Common myeloid progenitor, CD34-positive (primary cell): ENCODE measurements around the gene PAK3.

Experiments used
- CTCF ChIA-PET: fragments of 350-600 bp; sonication (Branson Sonifier 250); formaldehyde crosslinking; loops from one replicate; lab custom pipeline; 2021; ENCODE audit warnings: antibody characterized with exemption; lab: Charles Lee
- POLR2A ChIA-PET: fragments of 350-600 bp; sonication (Branson Sonifier 250); formaldehyde crosslinking; loops from one replicate; lab custom pipeline; 2021; ENCODE audit warnings: antibody characterized with exemption; lab: Charles Lee
- DNase-seq, 3 donors: peaks; one replicate each; pipeline versions ENCODE4 v3.0.0 to v3.0.0-alpha.2; 2013
- H3K27ac ChIP-seq, 2 experiments: 1 replicate in 1 of 2; 2 replicates in 1 of 2; pipeline ENCODE4 v1.7.0; 2013; ENCODE audit warnings: inconsistent platforms in 2 of 2, low read length in 2 of 2, mild to moderate bottlenecking in 2 of 2, low read depth in 1 of 2, moderate library complexity in 1 of 2; ENCODE audit not compliant: severe bottlenecking in 2 of 2, insufficient read depth in 1 of 2, poor library complexity in 1 of 2
- H3K27me3 ChIP-seq, 5 experiments: replicated peaks in 2 of 5; 1 replicate in 3 of 5; 2 replicates in 2 of 5; pipeline versions ENCODE4 v1.6.1 to v1.7.0; 2013; ENCODE audit warnings: low read length in 4 of 5, mild to moderate bottlenecking in 2 of 5, moderate library complexity in 2 of 5, inconsistent platforms in 1 of 5; ENCODE audit not compliant: insufficient read depth in 5 of 5, control insufficient read depth in 4 of 5
- H3K36me3 ChIP-seq, 4 experiments: 1 replicate in 2 of 4; 2 replicates in 2 of 4; pipeline versions ENCODE4 v1.6.1 to v1.7.0; 2013; ENCODE audit warnings: low read length in 3 of 4, control low read depth in 1 of 4, mild to moderate bottlenecking in 1 of 4; ENCODE audit not compliant: control insufficient read depth in 4 of 4, insufficient read depth in 4 of 4
- H3K4me1 ChIP-seq, 4 experiments: 1 replicate in 3 of 4; 2 replicates in 1 of 4; pipeline versions ENCODE4 v1.6.1 to v1.7.1; 2013; ENCODE audit warnings: low read length in 3 of 4, mild to moderate bottlenecking in 3 of 4, control low read depth in 1 of 4, inconsistent platforms in 1 of 4, moderate library complexity in 1 of 4; ENCODE audit not compliant: control insufficient read depth in 4 of 4, insufficient read depth in 4 of 4; ENCODE audit errors: control extremely low read depth in 1 of 4
- H3K4me3 ChIP-seq, 7 experiments: 1 replicate in 4 of 7; 2 replicates in 3 of 7; pipeline versions ENCODE4 v1.5.1 to v1.7.0; 2013; ENCODE audit warnings: mild to moderate bottlenecking in 7 of 7, low read length in 6 of 7, moderate library complexity in 6 of 7, inconsistent platforms in 2 of 7, low read depth in 2 of 7, control low read depth in 1 of 7; ENCODE audit not compliant: insufficient read depth in 4 of 7, control insufficient read depth in 1 of 7; ENCODE audit errors: extremely low read depth in 1 of 7
- H3K9me3 ChIP-seq, 5 experiments: 1 replicate in 4 of 5; 2 replicates in 1 of 5; pipeline versions ENCODE4 v1.6.1 to v1.7.1; 2013; ENCODE audit warnings: low read length in 4 of 5, mild to moderate bottlenecking in 2 of 5, inconsistent platforms in 1 of 5, low read depth in 1 of 5, moderate library complexity in 1 of 5; ENCODE audit not compliant: control insufficient read depth in 4 of 5, insufficient read depth in 2 of 5; ENCODE audit errors: control extremely low read depth in 1 of 5
- WGBS: methylation state at CpG from one replicate; pipeline ENCODE4 v1.1.5; 2013; ENCODE audit not compliant: insufficient coverage; 5-methylcytosine and 5-hydroxymethylcytosine counted together

Gene PAK3

DNA sequence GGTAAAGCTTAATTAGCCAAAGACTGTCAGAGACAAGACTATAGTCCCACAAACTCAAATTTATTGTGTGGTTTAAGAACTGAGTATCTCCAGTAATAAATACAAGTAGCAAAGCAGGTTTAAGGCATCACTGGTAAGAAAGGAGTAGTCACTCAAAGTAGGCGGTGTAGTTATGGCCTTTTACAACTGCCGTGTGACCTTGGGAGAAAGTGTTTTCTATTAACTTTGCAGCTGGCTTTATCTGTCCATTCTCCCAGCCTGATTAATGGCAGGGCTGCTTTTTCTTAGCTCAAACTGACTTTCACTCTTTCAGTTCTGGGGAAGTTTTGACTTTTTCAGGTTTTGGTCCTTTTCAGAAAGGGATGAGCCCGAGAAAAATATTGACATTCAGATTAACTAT lies 7.4 kb upstream of the PAK3 start:
- Histone ChIP-seq H3K4me1 (peaks cover 0 to 4% (median 3%) of the 10 kb centered on the region in 4 experiments), H3K4me3 (no peak overlapping the region), H3K9me3 (no peaks in the 10 kb centered on the region), H3K27ac (no peak overlapping the region), H3K36me3 (no peaks in the 10 kb centered on the region), H3K27me3 (peaks cover 0 to 80% (median 40%) of the 10 kb centered on the region in 5 experiments)
- ChIA-PET POLR2A (no interaction called here), CTCF (no interaction called here)
- 91% methylated on average over 2 of the region's 3 CpGs for WGBS
- DNase-seq = no peak

DNA sequence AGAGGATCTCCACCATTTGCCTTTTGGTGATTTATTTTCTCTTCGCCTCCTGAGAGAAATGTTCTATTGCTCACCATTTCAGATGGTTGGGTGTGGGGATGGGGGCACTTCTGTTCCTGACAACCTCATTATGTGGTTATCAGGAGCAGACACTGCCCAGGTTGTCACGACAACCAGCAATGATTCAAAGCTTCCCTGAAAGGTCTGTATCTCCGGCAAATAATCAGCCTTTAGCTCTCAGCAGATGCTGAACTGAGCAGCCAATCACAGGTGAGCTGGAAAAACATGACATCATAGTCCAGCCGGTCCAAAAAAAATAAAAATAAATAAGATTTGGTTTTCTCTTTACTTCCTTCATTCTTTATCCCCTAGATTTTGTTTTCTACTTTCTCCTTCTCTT lies 5.5 kb upstream of the PAK3 start:
- H3K4me1 ChIP-seq = peaks cover 0 to 4% (median under 1%) of the 10 kb centered on the region in 4 experiments
- ChIA-PET CTCF (no interaction called here), POLR2A (no interaction called here)
- no peak overlapping the region for H3K4me3 ChIP-seq
- H3K27me3 ChIP-seq = peaks cover 0 to 80% (median 42%) of the 10 kb centered on the region in 5 experiments
- H3K27ac ChIP-seq = no peak overlapping the region
- H3K36me3 ChIP-seq = no peaks in the 10 kb centered on the region
- WGBS = 75% methylated on average over 2 of the region's 4 CpGs
- H3K9me3 ChIP-seq = no peaks in the 10 kb centered on the region
- no peak for DNase-seq

DNA sequence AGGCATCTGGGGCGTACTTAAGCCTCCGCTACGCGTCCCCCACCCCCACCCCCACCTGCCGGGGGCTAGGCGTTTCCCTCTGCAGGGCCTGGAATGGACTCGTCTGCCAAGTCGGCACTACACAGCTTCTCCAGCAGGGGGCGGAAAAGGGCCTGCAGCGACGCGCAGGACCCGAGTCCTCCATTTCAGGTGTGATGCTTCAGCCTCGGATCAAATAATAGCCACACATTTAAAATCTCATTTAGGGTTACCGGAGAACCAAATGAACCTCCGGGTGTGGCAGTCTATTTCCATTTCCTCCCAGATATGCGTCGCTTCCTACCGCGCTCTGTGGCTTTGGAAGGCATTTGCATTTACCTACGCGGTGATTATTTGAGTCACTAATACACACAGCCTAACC lies 2.9 kb downstream of the PAK3 start:
- peaks cover 0 to 12% (median 2%) of the 10 kb centered on the region in 4 experiments for H3K4me1 ChIP-seq
- peak; percentile 37 to 72 (median 70) for DNase-seq
- H3K27ac ChIP-seq = no peak overlapping the region
- POLR2A ChIA-PET = no interaction called here
- peaks cover 0 to 54% (median 20%) of the 10 kb centered on the region in 5 experiments for H3K27me3 ChIP-seq
- CTCF ChIA-PET = interaction anchor here (0.7 to 1.8 kb wide), 5 partner anchors 9 to 116 kb away, joined by 3 to 7 read pairs (median 4); no protein-coding TSS in a partner anchor
- H3K36me3 ChIP-seq = no peaks in the 10 kb centered on the region
- no peak overlapping the region for H3K4me3 ChIP-seq
- 8% methylated on average over 22 of the region's 22 CpGs for WGBS
- no peaks in the 10 kb centered on the region for H3K9me3 ChIP-seq

DNA sequence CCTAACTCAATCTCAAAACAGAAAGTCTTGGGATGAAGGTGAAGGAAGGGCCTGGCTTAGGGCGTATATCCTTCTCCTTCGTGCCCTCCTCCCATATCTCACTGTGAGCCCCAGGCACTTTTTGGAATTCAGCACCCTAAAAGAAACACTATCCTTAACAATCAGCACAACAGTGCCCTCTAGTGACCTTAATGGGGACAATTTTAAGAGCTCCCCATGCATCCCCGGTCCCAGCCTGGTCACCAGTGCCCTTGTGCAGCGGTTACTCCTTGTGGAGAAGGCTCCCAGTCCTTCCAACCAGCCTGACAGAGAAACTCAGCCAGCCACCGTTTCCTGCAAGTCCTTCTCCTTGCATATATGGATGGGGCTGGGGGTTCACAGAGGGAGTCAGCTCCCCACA lies 4.2 kb downstream of the PAK3 start:
- ChIA-PET POLR2A (no interaction called here), CTCF (interaction anchor here (0.7 to 1.5 kb wide), 10 partner anchors 9 to 246 kb away, joined by 3 to 6 read pairs (median 3); no protein-coding TSS in a partner anchor)
- Histone ChIP-seq H3K4me1 (peaks cover 0 to 12% (median 2%) of the 10 kb centered on the region in 4 experiments), H3K9me3 (no peaks in the 10 kb centered on the region), H3K4me3 (no peak overlapping the region), H3K36me3 (no peaks in the 10 kb centered on the region), H3K27me3 (peaks cover 0 to 49% (median 13%) of the 10 kb centered on the region in 5 experiments), H3K27ac (no peak overlapping the region)
- WGBS = 38% methylated on average over 2 of the region's 5 CpGs
- peak; percentile 30 to 70 (median 53) for DNase-seq

DNA sequence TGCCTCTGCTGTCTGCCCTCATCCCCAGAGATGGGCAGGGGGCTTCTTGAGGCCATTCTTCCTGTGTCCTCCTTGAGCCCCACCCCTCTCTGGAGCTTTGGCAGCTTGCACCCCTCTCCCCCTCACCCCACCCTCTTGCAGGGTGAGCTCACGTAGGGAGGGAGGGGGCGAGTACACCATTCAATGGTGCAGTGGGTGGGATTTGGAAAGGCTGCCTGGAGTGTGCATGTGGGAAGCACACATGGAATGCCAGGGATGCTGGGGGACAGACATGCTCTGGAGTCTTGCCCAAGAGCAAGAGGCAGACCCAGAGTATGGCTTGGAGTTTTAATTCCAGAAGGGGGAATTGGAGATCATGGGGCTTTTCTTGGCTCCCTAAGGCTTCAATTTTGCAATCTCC lies 5.6 kb downstream of the PAK3 start:
- Histone ChIP-seq H3K4me1 (peaks cover 0 to 2% (median 0%) of the 10 kb centered on the region in 4 experiments), H3K36me3 (no peaks in the 10 kb centered on the region), H3K9me3 (no peaks in the 10 kb centered on the region), H3K27ac (no peak overlapping the region), H3K27me3 (peaks cover 0 to 36% (median 10%) of the 10 kb centered on the region in 5 experiments), H3K4me3 (no peak overlapping the region)
- CTCF ChIA-PET = interaction anchor here (1.4 to 1.6 kb wide), 3 partner anchors 10 to 42 kb away, joined by 3 read pairs; no protein-coding TSS in a partner anchor
- 40% methylated on average over 1 of the region's 2 CpGs for WGBS
- DNase-seq = no peak
- POLR2A ChIA-PET = no interaction called here

DNA sequence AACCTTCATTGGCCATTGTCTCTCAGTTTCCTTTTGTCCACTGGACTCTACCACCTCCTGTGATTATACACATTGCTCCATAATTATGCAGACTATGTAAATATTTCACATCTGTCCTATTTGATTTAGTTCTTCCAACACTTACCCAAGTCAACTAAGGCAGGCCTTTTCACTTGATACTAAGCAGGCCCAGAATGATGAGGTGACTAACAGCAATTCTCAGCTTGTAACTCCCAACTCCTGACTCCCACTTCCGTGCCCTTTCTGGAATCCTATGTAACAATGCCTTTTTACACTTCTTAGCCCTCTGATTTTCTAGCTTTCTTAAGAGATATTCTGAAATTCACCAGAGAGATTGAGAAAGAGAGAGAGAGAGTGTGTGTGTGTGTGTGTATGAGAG lies 6.6 kb downstream of the PAK3 start:
- POLR2A ChIA-PET = no interaction called here

DNA sequence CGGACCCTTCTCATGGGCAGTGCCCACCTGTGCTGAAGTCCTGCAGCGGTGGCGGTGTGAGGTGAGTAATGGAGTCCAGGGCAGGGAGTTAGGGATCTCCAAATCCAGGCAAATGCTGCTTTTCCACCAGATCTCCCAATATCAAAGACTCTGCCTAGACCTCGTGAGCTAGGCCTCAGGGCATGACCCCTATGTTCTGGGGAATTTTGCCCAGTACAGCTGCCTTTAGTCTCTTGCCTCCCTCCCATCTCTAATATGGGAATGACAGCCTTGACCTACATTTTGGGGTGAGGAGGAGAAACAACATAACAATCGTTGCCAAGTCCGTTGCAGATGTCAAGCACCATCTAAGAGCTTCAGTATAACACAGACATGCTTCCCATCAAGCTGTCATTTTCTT lies 7.3 kb downstream of the PAK3 start:
- WGBS = 81% methylated on average over 6 of the region's 6 CpGs
- Histone ChIP-seq H3K4me3 (no peak overlapping the region), H3K27ac (no peak overlapping the region), H3K4me1 (peaks cover 0 to 2% (median 0%) of the 10 kb centered on the region in 4 experiments), H3K27me3 (peaks cover 0 to 20% (median 2%) of the 10 kb centered on the region in 5 experiments), H3K36me3 (no peaks in the 10 kb centered on the region), H3K9me3 (no peaks in the 10 kb centered on the region)
- ChIA-PET POLR2A (interaction anchor here (0.7 kb wide), 1 partner anchor 341 kb away, joined by 3 read pairs; no protein-coding TSS in a partner anchor), CTCF (interaction anchor here (0.9 to 1.5 kb wide), 4 partner anchors 11 to 250 kb away, joined by 3 to 5 read pairs (median 4); no protein-coding TSS in a partner anchor)
- no peak for DNase-seq

More for the DNA sequence above, 6.6 kb downstream of the PAK3 start:
- CTCF ChIA-PET = interaction anchor here (1.5 kb wide), 1 partner anchor 112 kb away, joined by 4 read pairs; no protein-coding TSS in a partner anchor
- no peak overlapping the region for H3K4me3 ChIP-seq
- no peaks in the 10 kb centered on the region for H3K36me3 ChIP-seq
- WGBS = 67% methylated on average over 1 of the region's 1 CpG
- DNase-seq = no peak
- H3K4me1 ChIP-seq = peaks cover 0 to 2% (median 0%) of the 10 kb centered on the region in 4 experiments
- H3K27me3 ChIP-seq = peaks cover 0 to 26% (median 6%) of the 10 kb centered on the region in 5 experiments
- H3K27ac ChIP-seq = no peak overlapping the region
- H3K9me3 ChIP-seq = no peaks in the 10 kb centered on the region
